Esophagus squamous epithelium (tissue), 4 donors: ENCODE results near the gene CCDC78.

Experiments used
- POLR2A ChIP-seq, 4 donors: fragments of 450-650 bp; IDR thresholded peaks; one replicate each; pipeline ENCODE4 v1.6.1; 2017; ENCODE audit warnings: antibody characterized with exemption in 4 of 4, mild to moderate bottlenecking in 4 of 4, moderate library complexity in 3 of 4
- TF ChIP-seq, protein P1 (sequence below), 6 experiments: fragments of 450-650 bp in 4 of 6; fragments of 200-600 bp in 2 of 6; sonication (generic) in 2 of 6; IDR thresholded peaks; one replicate each; pipeline ENCODE4 v1.5.1; 2016 to 2019; ENCODE audit warnings: antibody characterized with exemption in 6 of 6, mild to moderate bottlenecking in 4 of 6, moderate library complexity in 4 of 6

GRCh38 chr16:734981-735881, 9.0 kb upstream of the CCDC78 start:
- TF ChIP-seq POLR2A (IDR thresholded peaks at IDR 0.05) = no peak
- TF ChIP-seq, protein P1, sequence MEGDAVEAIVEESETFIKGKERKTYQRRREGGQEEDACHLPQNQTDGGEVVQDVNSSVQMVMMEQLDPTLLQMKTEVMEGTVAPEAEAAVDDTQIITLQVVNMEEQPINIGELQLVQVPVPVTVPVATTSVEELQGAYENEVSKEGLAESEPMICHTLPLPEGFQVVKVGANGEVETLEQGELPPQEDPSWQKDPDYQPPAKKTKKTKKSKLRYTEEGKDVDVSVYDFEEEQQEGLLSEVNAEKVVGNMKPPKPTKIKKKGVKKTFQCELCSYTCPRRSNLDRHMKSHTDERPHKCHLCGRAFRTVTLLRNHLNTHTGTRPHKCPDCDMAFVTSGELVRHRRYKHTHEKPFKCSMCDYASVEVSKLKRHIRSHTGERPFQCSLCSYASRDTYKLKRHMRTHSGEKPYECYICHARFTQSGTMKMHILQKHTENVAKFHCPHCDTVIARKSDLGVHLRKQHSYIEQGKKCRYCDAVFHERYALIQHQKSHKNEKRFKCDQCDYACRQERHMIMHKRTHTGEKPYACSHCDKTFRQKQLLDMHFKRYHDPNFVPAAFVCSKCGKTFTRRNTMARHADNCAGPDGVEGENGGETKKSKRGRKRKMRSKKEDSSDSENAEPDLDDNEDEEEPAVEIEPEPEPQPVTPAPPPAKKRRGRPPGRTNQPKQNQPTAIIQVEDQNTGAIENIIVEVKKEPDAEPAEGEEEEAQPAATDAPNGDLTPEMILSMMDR (IDR thresholded peaks at IDR 0.05) = no peak
